H1 (cell line): Measurements from ENCODE around the gene SLC35E3. TPM values are rescaled to one million over a fixed set of nuclear protein-coding genes. Genes with fewer than 3 reads are reported as not detected.

Experiments used
- CTCF ChIA-PET: fragments of 300-600 bp; sonication (Branson Sonifier 250); formaldehyde crosslinking; loops from one replicate; lab custom pipeline; 2021; ENCODE audit not compliant: partially characterized antibody; lab: Charles Lee
- POLR2A ChIA-PET: fragments of 300-600 bp; sonication (Branson Sonifier 250); formaldehyde crosslinking; loops from one replicate; lab custom pipeline; 2021; ENCODE audit warnings: inconsistent platforms; ENCODE audit not compliant: partially characterized antibody; lab: Charles Lee
- DNase-seq, 2 experiments: peaks; one replicate each; pipeline versions ENCODE4 v3.0.0 to v3.0.0-alpha.2; 2010 to 2022; ENCODE audit warnings: low spot score in 2 of 2, low read depth in 1 of 2, mixed read lengths in 1 of 2
- FAIRE-seq: peaks from 2 replicates; lab custom pipeline; 2011; peaks lifted over from hg19 to GRCh38; lab: Jason Lieb, UNC
- H2AFZ ChIP-seq: 2 replicates; pipeline ENCODE4 v1.8.1; 2012; ENCODE audit warnings: low read length, inconsistent platforms
- H2AK5ac ChIP-seq: 2 replicates; pipeline ENCODE4 v1.6.1; 2013; ENCODE audit warnings: low read depth, low read length
- H2BK120ac ChIP-seq: replicated peaks from 2 replicates; pipeline ENCODE3; 2013; ENCODE audit warnings: low read depth, low read length, inconsistent platforms
- H2BK12ac ChIP-seq: 2 replicates; pipeline ENCODE4 v1.6.1; 2013; ENCODE audit warnings: low read depth, low read length
- H2BK15ac ChIP-seq: 2 replicates; pipeline ENCODE4 v1.6.1; 2013; ENCODE audit warnings: low read length
- H2BK20ac ChIP-seq: 2 replicates; pipeline ENCODE4 v1.6.1; 2013; ENCODE audit warnings: low read length
- H2BK5ac ChIP-seq: 2 replicates; pipeline ENCODE4 v1.6.1; 2013; ENCODE audit warnings: low read depth, low read length
- H3K14ac ChIP-seq: 2 replicates; pipeline ENCODE4 v1.6.1; 2013; ENCODE audit warnings: inconsistent platforms; ENCODE audit not compliant: insufficient read length
- H3K18ac ChIP-seq: 2 replicates; pipeline ENCODE4 v1.6.1; 2013; ENCODE audit warnings: low read length; ENCODE audit errors: extremely low read depth
- H3K23ac ChIP-seq: 2 replicates; pipeline ENCODE4 v1.6.1; 2013; ENCODE audit warnings: inconsistent platforms; ENCODE audit not compliant: insufficient read length
- H3K23me2 ChIP-seq: 2 replicates; pipeline ENCODE4 v1.6.1; 2013; ENCODE audit warnings: low read depth, low read length
- H3K27ac ChIP-seq: 2 replicates; pipeline ENCODE4 v1.6.1; 2011; ENCODE audit warnings: low read depth, low read length, inconsistent platforms
- H3K27me3 ChIP-seq, 4 experiments: replicated peaks in 1 of 4; 1 replicate in 1 of 4; 2 replicates in 3 of 4; pipeline versions ENCODE4 v1.6.1 to v1.8.1; 2011 to 2013; ENCODE audit warnings: low read length in 3 of 4, mild to moderate bottlenecking in 3 of 4, inconsistent platforms in 2 of 4, mixed read lengths in 2 of 4, moderate library complexity in 1 of 4; ENCODE audit not compliant: control insufficient read depth in 3 of 4, insufficient read depth in 3 of 4; ENCODE audit errors: extremely low read depth in 1 of 4
- H3K36me3 ChIP-seq, 4 experiments: 2 replicates each; pipeline versions ENCODE4 v1.6.1 to v1.8.1; 2011 to 2013; ENCODE audit warnings: mild to moderate bottlenecking in 4 of 4, low read length in 3 of 4, moderate library complexity in 2 of 4, control low read depth in 1 of 4, inconsistent platforms in 1 of 4; ENCODE audit not compliant: insufficient read depth in 4 of 4, control insufficient read depth in 2 of 4
- H3K4ac ChIP-seq: replicated peaks from 2 replicates; pipeline ENCODE3; 2013; ENCODE audit warnings: low read length, low read depth, mixed read lengths, inconsistent platforms; ENCODE audit not compliant: insufficient read length
- H3K4me1 ChIP-seq, 4 experiments: replicated peaks in 1 of 4; 1 replicate in 1 of 4; 2 replicates in 3 of 4; pipeline versions ENCODE4 v1.6.1 to v1.8.1; 2011 to 2013; ENCODE audit warnings: low read length in 3 of 4, inconsistent platforms in 2 of 4, mixed read lengths in 1 of 4; ENCODE audit not compliant: insufficient read depth in 4 of 4, control insufficient read depth in 3 of 4
- H3K4me2 ChIP-seq, 2 experiments: 2 replicates each; pipeline versions ENCODE4 v1.6.1 to v1.8.1; 2011 to 2013; ENCODE audit warnings: low read depth in 2 of 2, low read length in 2 of 2, control low read depth in 1 of 2, inconsistent platforms in 1 of 2, mild to moderate bottlenecking in 1 of 2; ENCODE audit not compliant: insufficient read depth in 1 of 2
- H3K4me3 ChIP-seq, 4 experiments: fragments of 200-600, 300-600 bp in 1 of 4; sonication (generic), shearing (Covaris generic), sonication (Bioruptor Twin) in 1 of 4; 2 replicates each; pipeline versions ENCODE4 v1.5.1 to v1.8.1; 2011 to 2016; ENCODE audit warnings: low read length in 4 of 4, low read depth in 3 of 4, control low read depth in 2 of 4, inconsistent platforms in 2 of 4, mild to moderate bottlenecking in 2 of 4, mixed read lengths in 1 of 4, moderate library complexity in 1 of 4; ENCODE audit not compliant: insufficient read depth in 2 of 4; ENCODE audit errors: extremely low read depth in 1 of 4
- H3K56ac ChIP-seq: replicated peaks from 2 replicates; pipeline ENCODE3; 2013; ENCODE audit warnings: low read depth, mild to moderate bottlenecking, mixed read lengths, low read length, inconsistent platforms; ENCODE audit not compliant: insufficient read length
- H3K79me1 ChIP-seq: 2 replicates; pipeline ENCODE4 v1.6.1; 2013; ENCODE audit warnings: low read depth, low read length, control low read depth
- H3K79me2 ChIP-seq, 2 experiments: 2 replicates each; pipeline versions ENCODE4 v1.6.1 to v1.8.1; 2012 to 2013; ENCODE audit warnings: low read length in 2 of 2, mild to moderate bottlenecking in 2 of 2, inconsistent platforms in 1 of 2; ENCODE audit not compliant: insufficient read depth in 2 of 2, control insufficient read depth in 1 of 2
- H3K9ac ChIP-seq, 4 experiments: replicated peaks in 1 of 4; 1 replicate in 1 of 4; 2 replicates in 3 of 4; pipeline versions ENCODE4 v1.6.1 to v1.8.1; 2011 to 2013; ENCODE audit warnings: low read depth in 3 of 4, low read length in 3 of 4, control low read depth in 2 of 4, mild to moderate bottlenecking in 2 of 4, moderate library complexity in 2 of 4, inconsistent platforms in 1 of 4; ENCODE audit errors: extremely low read depth in 1 of 4
- H3K9me3 ChIP-seq, 2 experiments: 2 replicates each; pipeline versions ENCODE4 v1.6.1 to v1.8.1; 2012 to 2013; ENCODE audit warnings: mild to moderate bottlenecking in 2 of 2, moderate library complexity in 2 of 2, control low read depth in 1 of 2, inconsistent platforms in 1 of 2, low read depth in 1 of 2, low read length in 1 of 2, mixed read lengths in 1 of 2; ENCODE audit not compliant: insufficient read depth in 2 of 2
- H4K20me1 ChIP-seq, 2 experiments: replicated peaks in 1 of 2; 2 replicates each; pipeline versions ENCODE3 to v1.8.1; 2011 to 2013; ENCODE audit warnings: inconsistent platforms in 2 of 2, low read length in 2 of 2, mild to moderate bottlenecking in 1 of 2; ENCODE audit not compliant: insufficient read depth in 2 of 2, control insufficient read depth in 1 of 2
- H4K5ac ChIP-seq: 2 replicates; pipeline ENCODE4 v1.6.1; 2013; ENCODE audit warnings: low read length, low read depth, mixed read lengths, inconsistent platforms; ENCODE audit not compliant: insufficient read length
- H4K8ac ChIP-seq: 2 replicates; pipeline ENCODE4 v1.8.0; 2013; ENCODE audit warnings: mild to moderate bottlenecking, moderate library complexity, low read length, inconsistent platforms; ENCODE audit not compliant: insufficient read depth; ENCODE audit errors: extremely low read depth
- H4K91ac ChIP-seq: replicated peaks from 2 replicates; pipeline ENCODE3; 2013; ENCODE audit warnings: low read length, mixed read lengths, inconsistent platforms; ENCODE audit not compliant: insufficient read length
- BACH1 ChIP-seq: IDR thresholded peaks from 2 replicates; pipeline ENCODE4 v1.6.1; 2012; ENCODE audit warnings: low read length, improper control_type of control experiment
- EP300 ChIP-seq, 2 experiments: IDR thresholded peaks; 1 replicate in 1 of 2; 2 replicates in 1 of 2; pipeline ENCODE4 v1.6.1; 2011 to 2012; ENCODE audit warnings: low read depth in 2 of 2, low read length in 2 of 2, mild to moderate bottlenecking in 2 of 2, borderline replicate concordance in 1 of 2, inconsistent platforms in 1 of 2, moderate library complexity in 1 of 2
- HDAC2 ChIP-seq, 2 experiments: fragments of 300-600 bp in 1 of 2; sonication (generic) in 1 of 2; IDR thresholded peaks; 2 replicates each; pipeline ENCODE4 v1.6.1; 2011 to 2012; ENCODE audit warnings: low read depth in 2 of 2, low read length in 2 of 2, mild to moderate bottlenecking in 2 of 2, moderate library complexity in 2 of 2, borderline replicate concordance in 1 of 2, inconsistent platforms in 1 of 2
- SIN3A ChIP-seq, 2 experiments: IDR thresholded peaks in 1 of 2; conservative IDR thresholded peaks in 1 of 2; 2 replicates each; pipeline ENCODE4 v1.6.1; 2011 to 2012; ENCODE audit warnings: low read length in 2 of 2, improper control_type of control experiment in 1 of 2, low read depth in 1 of 2, mild to moderate bottlenecking in 1 of 2
- WGBS, 2 experiments: shearing (Covaris generic) in 1 of 2; methylation state at CpG; one replicate each; pipeline versions ENCODE4 v1.1.6 to v1.1.7; 2013 to 2015; ENCODE audit warnings: low lambda C conversion rate in 2 of 2, mixed read lengths in 2 of 2, inconsistent platforms in 1 of 2, low coverage in 1 of 2, missing lambda C conversion rate in 1 of 2; ENCODE audit not compliant: insufficient replicate concordance in 2 of 2, insufficient coverage in 1 of 2, insufficient read length in 1 of 2; ENCODE audit errors: extremely low coverage in 1 of 2, missing lambda C conversion rate in 1 of 2; 5-methylcytosine and 5-hydroxymethylcytosine counted together
- polyA plus RNA-seq, 7 experiments: library from polyadenylated mRNA; depleted of rRNA in 3 of 7; stranded (reverse) in 5 of 7; unstranded in 2 of 7; fragments of >200 nt in 5 of 7; fragments of 200-250 nt in 2 of 7; gene quantifications; 1 replicate in 5 of 7; 2 replicates in 1 of 7; 4 replicates in 1 of 7; pipeline versions ENCODE4 v1.2.1 to v1.2.3, GENCODE V29; 2011 to 2013; ENCODE audit warnings: missing spikeins in 2 of 7, mixed read lengths in 2 of 7
- total RNA-seq: library from RNA; stranded (reverse); fragmentation: NEBNext Ultra II Directional; extraction: Animal tissue kit (Norgen Biotek cat#: 25700); gene quantifications from 2 replicates; pipeline ENCODE4 v1.2.1, GENCODE V29; 2021
- TF ChIP-seq, protein P1 (sequence below): IDR thresholded peaks from 2 replicates; pipeline ENCODE4 v1.6.1; 2011; ENCODE audit warnings: low read depth, mild to moderate bottlenecking, low read length; ENCODE audit not compliant: insufficient read depth
- TF ChIP-seq, protein P2 (sequence below): IDR thresholded peaks from 2 replicates; pipeline ENCODE4 v1.6.1; 2012; ENCODE audit warnings: inconsistent platforms
- TF ChIP-seq, protein P3 (sequence below): IDR thresholded peaks from 2 replicates; pipeline ENCODE4 v1.6.1; 2012; ENCODE audit warnings: low read length, inconsistent platforms

SLC35E3 gene
- total and polyA plus RNA-seq, 2 of the 8 experiments (the other 6 are each of a cell fraction or from before 2014, with no cell fraction given): 10.0 to 10.9 TPM

DNA sequence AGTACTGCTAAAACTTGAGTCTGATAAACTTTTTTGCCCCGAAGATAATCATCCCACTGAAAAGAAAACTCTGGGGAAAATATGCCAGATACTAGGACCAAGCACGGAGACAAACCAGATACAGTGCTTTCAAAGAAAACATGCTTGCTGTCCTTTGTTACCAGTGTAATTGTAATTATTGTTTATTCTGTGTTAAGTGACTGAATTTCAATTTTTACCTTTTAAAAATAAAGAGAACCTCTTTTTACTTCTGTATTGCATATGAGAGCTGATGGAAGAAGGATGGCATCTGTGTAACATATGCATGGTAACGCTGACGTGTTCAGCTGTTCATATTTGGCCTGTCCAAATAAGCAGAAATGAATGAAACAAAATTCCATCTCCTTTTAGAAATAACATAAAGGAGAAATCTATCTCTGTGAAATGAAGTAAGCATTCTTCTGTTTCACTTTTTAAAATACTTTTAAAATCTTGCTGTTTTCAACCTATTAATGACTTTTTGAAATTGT, 22.5 kb downstream of the SLC35E3 start:
- Histone ChIP-seq H3K27me3 (no peaks in the 10 kb centered on the region), H4K8ac (no peak overlapping the region), H3K4me1 (no peaks in the 10 kb centered on the region), H2AFZ (no peak overlapping the region), H3K23me2 (no peaks in the 10 kb centered on the region), H2BK5ac (no peak overlapping the region), H2BK120ac (no peak overlapping the region), H3K56ac (no peak overlapping the region), H2BK20ac (no peak overlapping the region), H3K79me2 (no peaks in the 10 kb centered on the region), H3K4ac (no peak overlapping the region), H4K20me1 (peaks cover 0 to 2% of the 10 kb centered on the region in 2 experiments), H2AK5ac (no peak overlapping the region), H3K14ac (no peak overlapping the region), H2BK12ac (no peak overlapping the region), H3K27ac (no peak overlapping the region), H2BK15ac (no peak overlapping the region), H4K5ac (no peak overlapping the region), H3K23ac (no peak overlapping the region), H3K4me2 (no peak overlapping the region), H4K91ac (no peak overlapping the region), H3K79me1 (no peaks in the 10 kb centered on the region), H3K18ac (no peak overlapping the region), H3K9ac (no peak overlapping the region), H3K9me3 (no peaks in the 10 kb centered on the region), H3K36me3 (peaks cover 0 to 7% (median under 1%) of the 10 kb centered on the region in 4 experiments; a peak in 2 of 8 replicates), H3K4me3 (no peak overlapping the region)
- FAIRE-seq: no peak
- WGBS, 2 experiments: 89% methylated on average over 4 of the region's 4 CpGs; no CpG with 5 or more reads in 1 of the 2 experiments
- POLR2A ChIA-PET: interaction anchor here (1.1 kb wide), 1 partner anchor 22 kb away, joined by 3 read pairs; no protein-coding TSS in a partner anchor
- CTCF ChIA-PET: no interaction called here
- DNase-seq: no peak
- no peak for TF ChIP-seq BACH1
- TF ChIP-seq, protein P1, sequence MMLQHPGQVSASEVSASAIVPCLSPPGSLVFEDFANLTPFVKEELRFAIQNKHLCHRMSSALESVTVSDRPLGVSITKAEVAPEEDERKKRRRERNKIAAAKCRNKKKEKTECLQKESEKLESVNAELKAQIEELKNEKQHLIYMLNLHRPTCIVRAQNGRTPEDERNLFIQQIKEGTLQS: no peak
- TF ChIP-seq EP300 (IDR thresholded peaks at IDR 0.05; ENCODE audit: borderline replicate concordance in 1 of 2, low read depth in 2 of 2, low read length in 2 of 2): no peak
- TF ChIP-seq, protein P2, sequence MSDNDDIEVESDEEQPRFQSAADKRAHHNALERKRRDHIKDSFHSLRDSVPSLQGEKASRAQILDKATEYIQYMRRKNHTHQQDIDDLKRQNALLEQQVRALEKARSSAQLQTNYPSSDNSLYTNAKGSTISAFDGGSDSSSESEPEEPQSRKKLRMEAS: no peak
- TF ChIP-seq, protein P3, sequence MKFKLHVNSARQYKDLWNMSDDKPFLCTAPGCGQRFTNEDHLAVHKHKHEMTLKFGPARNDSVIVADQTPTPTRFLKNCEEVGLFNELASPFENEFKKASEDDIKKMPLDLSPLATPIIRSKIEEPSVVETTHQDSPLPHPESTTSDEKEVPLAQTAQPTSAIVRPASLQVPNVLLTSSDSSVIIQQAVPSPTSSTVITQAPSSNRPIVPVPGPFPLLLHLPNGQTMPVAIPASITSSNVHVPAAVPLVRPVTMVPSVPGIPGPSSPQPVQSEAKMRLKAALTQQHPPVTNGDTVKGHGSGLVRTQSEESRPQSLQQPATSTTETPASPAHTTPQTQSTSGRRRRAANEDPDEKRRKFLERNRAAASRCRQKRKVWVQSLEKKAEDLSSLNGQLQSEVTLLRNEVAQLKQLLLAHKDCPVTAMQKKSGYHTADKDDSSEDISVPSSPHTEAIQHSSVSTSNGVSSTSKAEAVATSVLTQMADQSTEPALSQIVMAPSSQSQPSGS: no peak
- no peak for TF ChIP-seq HDAC2 (IDR thresholded peaks at IDR 0.05; ENCODE audit: borderline replicate concordance in 1 of 2, low read depth in 2 of 2, low read length in 2 of 2)
- no peak for TF ChIP-seq SIN3A (conservative IDR thresholded peaks at IDR 0.05 in 1 of 2, IDR thresholded peaks at IDR 0.05 in 1 of 2; ENCODE audit: low read depth in 1 of 2, low read length in 2 of 2)
